ENCODE measurements around the gene THAP11. TPM values are rescaled to one million over a fixed set of nuclear protein-coding genes. Genes with fewer than 3 reads are reported as not detected.

Gene THAP11
- total RNA-seq, 2 donors from 2014 or later: 23.7 to 42.8 TPM

GRCh38 chr16:67869653-67870052 is 27.5 kb downstream of the THAP11 start:
- intact Hi-C loops (cut with DNase I): no loop called here
- Histone ChIP-seq H3K4me1 (peaks cover 43% of the 10 kb centered on the region), H3K27ac (peak overlapping the region; percentile 43 to 89 (median 74)), H3K9me3 (no peaks in the 10 kb centered on the region), H3K27me3 (no peaks in the 10 kb centered on the region), H3K36me3 (replicated peaks in 1 of 2; ENCODE audit: insufficient read depth in 1 of 2, low read depth in 2 of 2) (peaks cover 0 to 2% of the 10 kb centered on the region in 2 donors), H3K4me3 (no peak overlapping the region)
- TF ChIP-seq CTCF (IDR thresholded peaks at IDR 0.05) (no peak), POLR2A (IDR thresholded peaks at IDR 0.05) (no peak)
- DNase-seq (no peak), ATAC-seq (no peak)
- WGBS, 2 donors: 78 to 86% methylated on average over 6 to 7 of the region's 7 CpGs

GRCh38 chr16:67871256-67871655 is 29.1 kb downstream of the THAP11 start:
- intact Hi-C loops (cut with DNase I): no loop called here
- no peak for DNase-seq

GRCh38 chr16:67872131-67872630 is 30.1 kb downstream of the THAP11 start:
- Histone ChIP-seq H3K36me3 (replicated peaks in 1 of 2; ENCODE audit: insufficient read depth in 1 of 2, low read depth in 2 of 2) (peaks cover 0 to 3% of the 10 kb centered on the region in 2 donors), H3K27ac (peak overlapping the region; percentile 53 to 80 (median 66)), H3K4me3 (no peak overlapping the region), H3K9me3 (no peaks in the 10 kb centered on the region), H3K27me3 (no peaks in the 10 kb centered on the region), H3K4me1 (peaks cover 49% of the 10 kb centered on the region)
- WGBS, 2 donors: 50 to 75% methylated on average over 1 to 2 of the region's 2 CpGs
- ATAC-seq: no peak
- no peak for DNase-seq
- TF ChIP-seq CTCF (IDR thresholded peaks at IDR 0.05) (no peak), POLR2A (IDR thresholded peaks at IDR 0.05) (no peak)
- intact Hi-C loops (cut with DNase I): no loop called here

More at GRCh38 chr16:67871256-67871655, 29.1 kb downstream of the THAP11 start:
- peaks cover 0 to 2% of the 10 kb centered on the region in 2 donors for H3K36me3 ChIP-seq (replicated peaks in 1 of 2; ENCODE audit: insufficient read depth in 1 of 2, low read depth in 2 of 2)
- TF ChIP-seq CTCF (IDR thresholded peaks at IDR 0.05): no peak
- TF ChIP-seq POLR2A (IDR thresholded peaks at IDR 0.05): no peak
- no peaks in the 10 kb centered on the region for H3K9me3 ChIP-seq
- no peak for ATAC-seq
- H3K27me3 ChIP-seq: no peaks in the 10 kb centered on the region
- H3K4me3 ChIP-seq: no peak overlapping the region
- H3K4me1 ChIP-seq: peaks cover 51% of the 10 kb centered on the region
- 69 to 87% methylated on average over 3 of the region's 3 CpGs for WGBS, 2 donors
- H3K27ac ChIP-seq: no peak overlapping the region

- intact Hi-C loops (cut with DNase I): no loop called here
- Histone ChIP-seq H3K27me3 (no peaks in the 10 kb centered on the region), H3K27ac (peak within 1 kb of the TSS; percentile 53 to 80 (median 66)), H3K9me3 (no peaks in the 10 kb centered on the region), H3K4me3 (peak within 1 kb of the TSS; percentile 70 to 85), H3K4me1 (peaks cover 42% of the 10 kb centered on the region), H3K36me3 (replicated peaks in 1 of 2; ENCODE audit: insufficient read depth in 1 of 2, low read depth in 2 of 2) (peaks cover 0 to 9% of the 10 kb centered on the region in 2 donors)
- peak; percentile 30 to 68 (median 65) for TF ChIP-seq POLR2A (IDR thresholded peaks at IDR 0.05)
- peak in 2 of 7 experiments; percentile 3 for TF ChIP-seq CTCF (IDR thresholded peaks at IDR 0.05)
- DNase-seq: peak; percentile 83 to 86 (median 84)
- peak; percentile 83 for ATAC-seq
- 3 to 6% methylated on average over 2 to 38 of the region's 72 CpGs for WGBS, 2 donors
Observed at GRCh38 chr16:67872631-67873434, 30.7 kb downstream of the THAP11 start, which contains the start of gene EDC4. EDC4 (plus strand) TSS chr16:67873052; CDS start chr16:67873262, 210 bp downstream.
